Kidney epithelial cell (primary cell): Measurements from ENCODE around the gene PABPN1L. TPM values are rescaled to one million over a fixed set of nuclear protein-coding genes. Genes with fewer than 3 reads are reported as not detected.

ENCODE experiments used
- DNase-seq: peaks from one replicate; pipeline ENCODE4 v3.0.0-alpha.2; 2010; ENCODE audit warnings: low read depth
- H3K27me3 ChIP-seq: 2 replicates; pipeline ENCODE4 v1.6.0; 2011; ENCODE audit warnings: low read length; ENCODE audit not compliant: control insufficient read depth, insufficient read depth
- H3K36me3 ChIP-seq: 2 replicates; pipeline ENCODE4 v1.5.1; 2011; ENCODE audit warnings: low read length; ENCODE audit not compliant: control insufficient read depth, insufficient read depth
- H3K4me3 ChIP-seq: 2 replicates; pipeline ENCODE4 v1.5.1; 2011; ENCODE audit warnings: low read depth, mild to moderate bottlenecking, control low read depth, low read length
- total RNA-seq: library from RNA; depleted of rRNA; stranded (reverse); fragments of >200 nt; gene quantifications from 2 replicates; pipeline ENCODE4 v1.2.3, GENCODE V29; 2015
- TF ChIP-seq, protein P1 (sequence below): IDR thresholded peaks from 2 replicates; pipeline ENCODE4 v1.5.1; 2011; ENCODE audit warnings: mild to moderate bottlenecking, moderate library complexity, low read length, control low read depth, inconsistent platforms; ENCODE audit not compliant: insufficient read depth, poor library complexity, severe bottlenecking

Gene PABPN1L
- total RNA-seq, 1 donor from 2014 or later: not detected

DNA sequence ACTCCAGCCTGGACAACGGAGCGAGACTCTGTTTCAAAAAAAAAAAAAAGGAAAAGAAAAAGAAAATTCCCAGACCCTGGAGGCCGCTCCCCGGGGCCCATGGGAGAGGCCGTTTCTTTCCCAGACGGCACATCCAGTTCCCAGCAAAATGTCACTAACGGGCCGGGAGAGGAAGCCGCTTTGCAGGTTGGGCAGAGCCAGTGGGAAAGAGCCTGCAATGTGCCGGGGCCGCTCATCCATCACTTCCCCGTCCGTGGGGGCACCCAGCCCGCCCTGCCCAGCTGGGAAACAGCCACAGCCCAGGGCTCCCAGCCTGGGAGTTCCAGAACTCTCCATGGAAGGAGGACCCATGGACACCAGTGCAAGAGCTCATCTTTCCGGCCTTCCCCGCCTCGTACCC is 41.8 kb upstream of the PABPN1L start:
- no peaks in the 10 kb centered on the region for H3K36me3 ChIP-seq
- H3K27me3 ChIP-seq: peaks cover 26% of the 10 kb centered on the region
- no peak for DNase-seq
- no peak overlapping the region for H3K4me3 ChIP-seq
- TF ChIP-seq, protein P1, sequence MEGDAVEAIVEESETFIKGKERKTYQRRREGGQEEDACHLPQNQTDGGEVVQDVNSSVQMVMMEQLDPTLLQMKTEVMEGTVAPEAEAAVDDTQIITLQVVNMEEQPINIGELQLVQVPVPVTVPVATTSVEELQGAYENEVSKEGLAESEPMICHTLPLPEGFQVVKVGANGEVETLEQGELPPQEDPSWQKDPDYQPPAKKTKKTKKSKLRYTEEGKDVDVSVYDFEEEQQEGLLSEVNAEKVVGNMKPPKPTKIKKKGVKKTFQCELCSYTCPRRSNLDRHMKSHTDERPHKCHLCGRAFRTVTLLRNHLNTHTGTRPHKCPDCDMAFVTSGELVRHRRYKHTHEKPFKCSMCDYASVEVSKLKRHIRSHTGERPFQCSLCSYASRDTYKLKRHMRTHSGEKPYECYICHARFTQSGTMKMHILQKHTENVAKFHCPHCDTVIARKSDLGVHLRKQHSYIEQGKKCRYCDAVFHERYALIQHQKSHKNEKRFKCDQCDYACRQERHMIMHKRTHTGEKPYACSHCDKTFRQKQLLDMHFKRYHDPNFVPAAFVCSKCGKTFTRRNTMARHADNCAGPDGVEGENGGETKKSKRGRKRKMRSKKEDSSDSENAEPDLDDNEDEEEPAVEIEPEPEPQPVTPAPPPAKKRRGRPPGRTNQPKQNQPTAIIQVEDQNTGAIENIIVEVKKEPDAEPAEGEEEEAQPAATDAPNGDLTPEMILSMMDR: no peak

DNA sequence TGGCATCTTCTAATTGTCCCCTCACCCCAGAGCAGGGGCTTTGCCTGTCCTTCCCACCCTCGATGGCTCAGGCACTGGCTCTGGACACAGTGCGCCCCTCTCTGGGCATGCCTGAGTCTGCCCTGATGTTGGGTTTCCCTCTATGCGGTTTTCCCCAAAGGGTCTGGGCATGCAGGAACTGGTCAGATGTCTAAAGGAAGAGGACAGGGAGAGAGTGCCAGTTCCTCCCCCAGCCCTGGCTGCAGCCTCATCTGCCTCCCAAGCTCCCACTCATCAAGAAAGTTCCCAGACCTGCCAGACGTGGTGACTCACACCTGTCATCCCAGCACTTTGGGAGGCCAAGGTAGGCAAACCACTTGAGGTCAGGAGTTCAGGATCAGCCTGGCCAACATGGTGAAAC is 41.3 kb upstream of the PABPN1L start:
- no peak overlapping the region for H3K4me3 ChIP-seq
- peaks cover 22% of the 10 kb centered on the region for H3K27me3 ChIP-seq
- TF ChIP-seq, protein P1: no peak
- DNase-seq: no peak
- H3K36me3 ChIP-seq: no peaks in the 10 kb centered on the region

DNA sequence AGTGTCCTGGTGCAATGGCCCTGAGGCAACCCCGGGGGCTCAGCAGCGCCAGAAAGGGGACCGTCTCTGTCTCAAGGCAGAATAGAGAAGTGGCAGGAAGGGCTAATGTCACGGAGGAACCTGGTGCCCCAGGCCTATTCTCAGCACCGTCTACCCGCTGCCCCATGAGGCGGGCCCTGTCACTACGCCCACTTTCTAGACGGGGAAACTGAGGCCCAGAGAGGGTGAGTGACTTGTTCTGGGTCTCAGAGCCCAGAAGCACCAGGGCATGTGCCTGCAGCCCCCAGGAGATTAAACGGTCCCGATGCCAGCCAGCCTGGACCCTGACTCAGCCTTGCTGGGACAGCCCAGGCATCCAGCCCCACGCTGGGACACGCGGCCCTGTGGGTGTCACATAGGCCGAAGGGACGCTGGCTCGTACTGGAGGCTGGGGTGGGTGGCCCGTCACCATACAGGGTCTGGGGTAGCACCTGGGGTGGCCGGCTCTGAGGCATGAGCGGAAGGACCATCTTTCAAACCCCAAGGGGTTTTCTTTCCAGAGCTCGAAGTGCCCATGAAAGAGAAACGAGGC is 40.2 kb upstream of the PABPN1L start:
- Histone ChIP-seq H3K4me3 (no peak overlapping the region), H3K27me3 (peaks cover 18% of the 10 kb centered on the region), H3K36me3 (no peaks in the 10 kb centered on the region)
- DNase-seq: no peak
- TF ChIP-seq, protein P1: no peak

DNA sequence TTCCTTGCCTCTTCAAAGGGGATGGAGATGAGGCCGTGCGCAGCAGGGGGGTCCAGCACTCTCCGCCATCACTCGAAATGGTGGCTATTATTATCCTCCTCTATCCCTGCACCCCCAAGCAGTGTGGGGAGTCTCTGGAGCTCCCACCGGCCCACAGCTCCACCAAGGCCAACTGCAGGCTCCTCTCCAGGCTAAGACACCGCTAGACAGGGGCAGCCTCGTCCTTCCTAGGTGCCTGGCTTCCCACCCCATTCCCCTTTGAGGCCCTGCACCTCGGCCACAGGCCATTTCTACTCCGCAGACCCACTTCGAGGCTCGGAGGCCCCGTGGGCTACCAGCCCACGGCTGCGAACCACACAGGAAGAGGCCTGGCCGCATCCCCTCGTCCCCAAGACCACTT is 39.6 kb upstream of the PABPN1L start:
- peaks cover 14% of the 10 kb centered on the region for H3K27me3 ChIP-seq
- H3K36me3 ChIP-seq: no peaks in the 10 kb centered on the region
- no peak for DNase-seq
- no peak overlapping the region for H3K4me3 ChIP-seq
- TF ChIP-seq, protein P1: no peak

DNA sequence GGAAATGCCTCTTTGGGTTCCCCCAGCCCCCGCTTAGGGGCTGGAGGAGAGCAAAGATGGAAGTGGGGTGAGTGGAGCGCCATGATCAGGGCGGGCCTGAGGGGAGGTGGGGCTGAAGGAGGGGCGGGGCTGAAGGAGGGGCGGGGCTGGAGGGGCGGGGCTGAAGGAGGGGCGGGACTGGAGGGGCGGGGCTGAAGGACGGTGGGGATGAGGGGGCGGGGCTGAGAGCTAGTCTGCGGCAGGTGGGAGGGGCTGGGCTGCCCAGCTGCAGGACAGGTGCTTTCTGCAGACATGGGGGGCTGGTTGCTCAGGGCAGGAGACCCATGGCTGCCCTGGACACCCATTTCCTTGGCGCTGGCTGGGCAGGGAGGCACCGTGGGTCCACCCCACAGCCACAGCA is 39.1 kb upstream of the PABPN1L start:
- peaks cover 14% of the 10 kb centered on the region for H3K27me3 ChIP-seq
- DNase-seq: no peak
- TF ChIP-seq, protein P1: no peak
- H3K36me3 ChIP-seq: no peaks in the 10 kb centered on the region
- H3K4me3 ChIP-seq: no peak overlapping the region

DNA sequence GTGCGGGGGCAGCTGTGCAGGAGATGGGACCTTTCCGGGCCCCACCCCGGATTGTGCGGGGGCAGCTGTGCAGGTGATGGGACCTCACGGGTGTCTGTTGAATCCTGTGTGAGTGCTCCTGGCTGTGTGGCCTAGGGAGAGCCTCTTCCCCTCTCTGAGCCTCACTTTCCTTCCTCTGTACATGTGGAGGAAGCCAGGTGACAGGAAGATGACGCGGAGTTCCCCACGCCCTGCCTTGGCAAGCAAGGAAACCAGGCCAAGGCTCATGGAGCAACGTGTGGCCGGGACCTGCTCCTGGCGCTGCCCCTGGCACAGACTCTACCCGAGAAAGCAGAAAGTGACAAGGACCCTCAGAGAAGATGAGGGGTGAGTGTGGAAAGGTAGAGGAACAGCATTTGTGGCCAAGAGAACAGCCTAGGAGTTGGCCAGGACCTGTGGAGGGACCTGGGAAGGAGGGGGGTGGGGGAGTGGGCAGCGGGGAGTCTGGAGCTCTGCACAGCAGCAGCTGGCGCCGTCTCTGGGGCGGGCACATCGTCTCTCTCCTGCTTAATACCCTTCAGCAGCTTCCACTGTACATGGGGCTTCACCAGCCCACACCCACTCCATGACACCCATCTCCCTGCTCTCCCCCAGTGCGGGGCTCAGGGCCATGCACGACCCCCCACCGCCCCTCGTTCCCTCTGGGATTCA is 38.4 kb upstream of the PABPN1L start:
- Histone ChIP-seq H3K36me3 (no peaks in the 10 kb centered on the region), H3K4me3 (no peak overlapping the region), H3K27me3 (peaks cover 12% of the 10 kb centered on the region)
- TF ChIP-seq, protein P1: no peak
- no peak for DNase-seq
